HG03354 (cell line): ENCODE results near the gene PTGDS.

ENCODE experiments used
- ATAC-seq: cut with Tn5 transposase; IDR thresholded peaks from one replicate; pipeline ENCODE4 v1.9.1; 2021; ENCODE audit warnings: mild to moderate bottlenecking; ENCODE audit not compliant: unreplicated experiment, poor library complexity, severe bottlenecking

PTGDS gene

DNA sequence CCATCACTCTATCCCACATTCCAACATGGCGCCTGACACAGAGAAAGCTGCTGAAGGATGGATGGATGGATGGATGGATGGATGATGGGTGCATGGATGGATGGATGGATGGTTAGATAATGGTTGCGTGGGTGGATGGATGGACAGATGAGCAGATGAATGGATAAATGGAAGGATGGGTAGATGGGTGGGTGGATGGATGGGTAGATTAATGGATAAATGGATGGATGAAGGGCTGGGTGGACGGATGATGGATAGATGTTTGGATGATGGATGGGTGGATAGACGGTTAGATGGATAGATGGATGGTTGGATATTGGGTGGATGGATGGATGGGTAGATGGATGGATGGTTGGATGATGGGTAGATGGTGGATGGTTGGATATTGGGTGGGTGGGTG lies 20.7 kb upstream of the PTGDS start:
- no peak for ATAC-seq

DNA sequence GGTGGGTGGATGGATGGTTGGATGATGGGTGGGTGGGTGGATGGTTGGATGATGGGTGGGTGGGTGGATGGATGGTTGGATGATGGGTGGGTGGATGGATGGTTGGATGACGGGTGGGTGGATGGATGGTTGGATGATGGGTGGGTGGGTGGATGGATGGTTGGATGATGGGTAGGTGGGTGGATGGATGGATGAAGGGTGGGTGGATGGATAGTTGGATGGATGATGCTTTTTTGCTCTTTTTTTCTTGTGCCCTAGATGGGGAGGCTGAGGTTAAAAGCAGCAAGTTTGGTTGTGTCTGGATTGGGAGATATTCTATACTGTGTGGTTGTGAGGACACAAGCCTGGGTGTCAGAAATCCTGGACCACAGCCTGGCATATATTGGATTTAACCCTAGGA lies 19.8 kb upstream of the PTGDS start:
- no peak for ATAC-seq

DNA sequence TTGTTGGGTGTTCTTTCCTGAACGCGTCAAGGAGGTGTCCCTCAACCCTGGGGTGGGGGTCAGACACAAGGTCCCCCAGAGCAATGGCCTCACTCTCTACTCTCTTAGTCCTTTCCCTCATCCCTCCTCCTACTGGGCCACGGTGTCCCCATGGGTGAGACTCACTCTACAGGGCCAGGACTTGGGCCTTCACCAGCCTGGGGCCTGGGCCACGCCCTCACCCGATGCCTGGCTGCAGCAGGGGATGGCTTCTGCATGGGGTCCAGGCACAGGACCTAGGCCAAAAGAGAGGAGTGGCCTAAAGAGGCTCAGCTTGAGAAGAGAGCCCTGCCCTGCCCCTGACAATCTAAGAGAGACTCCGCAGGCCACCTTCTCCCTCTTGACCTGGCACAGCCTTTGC lies 19.4 kb upstream of the PTGDS start:
- ATAC-seq = no peak

DNA sequence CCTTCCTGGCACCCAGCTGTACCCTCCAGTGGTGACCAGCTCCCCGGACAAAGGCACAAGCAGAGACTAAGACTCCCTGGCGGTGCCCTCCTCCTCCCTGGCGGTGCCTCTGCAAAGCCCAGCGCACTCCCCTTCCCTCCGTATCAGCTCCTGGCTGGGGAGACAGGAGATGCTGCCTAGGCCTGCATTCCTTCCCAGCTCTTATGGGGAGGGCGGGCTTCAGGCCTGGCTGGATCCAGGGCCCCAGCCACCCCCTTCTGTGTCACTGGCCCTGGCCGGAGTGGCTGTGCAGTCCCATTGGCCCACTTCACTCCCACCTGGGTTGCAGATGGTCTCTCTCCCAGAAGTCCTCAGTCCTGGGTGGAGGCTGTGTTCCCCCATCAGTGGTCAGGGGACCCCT lies 18.8 kb upstream of the PTGDS start:
- no peak for ATAC-seq

DNA sequence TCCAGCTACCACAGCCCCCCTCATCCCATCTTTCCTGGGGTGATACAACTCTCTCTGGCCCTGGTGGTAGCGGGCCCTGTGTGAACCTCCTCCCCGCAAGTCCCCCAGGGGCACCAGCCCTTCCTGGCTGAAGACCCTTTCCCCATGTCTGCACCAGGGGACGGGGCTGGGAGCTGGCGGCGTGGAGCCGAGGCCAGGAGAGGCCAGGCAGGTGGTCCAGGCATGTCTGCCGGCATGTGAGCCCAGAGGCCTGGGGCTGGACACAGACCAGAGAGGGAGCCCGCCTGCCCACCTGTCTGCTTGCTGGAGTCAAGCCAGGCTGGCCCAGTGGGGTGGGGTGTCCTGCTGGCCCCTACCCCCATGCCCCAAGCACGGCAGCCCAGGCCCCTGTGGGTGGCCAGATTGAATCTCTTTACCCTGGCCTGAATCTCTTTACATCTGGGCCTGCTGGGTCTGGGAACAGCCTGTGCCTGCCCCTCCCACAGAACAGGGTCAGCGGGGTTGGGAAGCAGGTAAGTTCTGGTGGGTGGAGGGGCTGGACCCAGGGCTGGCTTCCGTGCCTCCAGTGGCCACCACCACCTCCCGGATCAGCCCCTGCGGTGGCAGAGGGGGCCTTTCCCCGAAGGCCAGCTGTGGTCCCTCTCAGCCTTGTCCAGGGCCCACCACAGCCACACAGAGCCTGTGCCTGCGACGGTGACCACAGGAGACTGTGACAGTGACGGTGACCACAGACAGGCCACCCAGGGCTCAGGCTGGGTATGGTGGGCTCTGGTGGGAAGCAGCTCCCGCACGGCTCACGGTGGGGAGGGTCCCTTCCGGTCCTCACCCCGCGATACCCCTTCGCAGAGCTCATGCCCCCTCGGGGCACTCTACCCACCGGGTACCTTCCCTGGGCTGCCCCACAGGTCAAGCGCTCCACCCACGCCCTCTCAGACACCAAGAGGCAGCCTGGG lies 18.1 kb upstream of the PTGDS start:
- no peak for ATAC-seq

DNA sequence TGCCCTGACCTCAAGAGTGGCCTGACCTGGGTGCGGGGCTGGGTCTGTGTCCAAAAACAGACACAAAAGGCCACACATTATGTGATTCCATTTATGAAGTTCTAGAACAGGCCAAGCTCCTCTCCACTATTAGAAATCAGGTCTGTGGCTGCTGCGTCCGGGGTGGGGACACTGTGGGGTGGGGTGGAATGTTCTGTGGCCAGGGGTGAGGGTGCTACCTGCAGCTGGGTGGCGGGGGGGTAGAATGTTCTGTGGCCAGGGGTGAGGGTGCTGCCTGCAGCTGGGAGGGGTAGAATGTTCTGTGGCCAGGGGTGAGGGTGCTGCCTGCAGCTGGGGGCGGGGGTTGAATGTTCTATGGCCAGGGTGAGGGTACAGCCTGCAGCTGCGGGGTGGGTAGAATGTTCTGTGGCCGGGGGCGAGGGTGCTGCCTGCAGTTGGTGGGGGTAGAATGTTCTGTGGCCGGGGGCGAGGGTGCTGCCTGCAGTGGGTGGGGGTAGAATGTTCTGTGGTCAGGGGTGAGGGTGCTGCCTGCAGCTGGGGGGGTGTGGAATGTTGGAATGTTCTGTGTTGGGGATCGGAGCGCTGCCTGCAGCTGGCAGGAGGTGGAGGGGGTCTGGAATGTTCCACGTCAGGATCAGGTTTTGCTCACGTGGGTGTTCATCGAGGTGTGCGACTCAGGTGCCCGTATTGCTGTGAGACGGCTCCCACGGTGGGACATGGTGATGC lies 16.9 kb upstream of the PTGDS start:
- ATAC-seq = no peak

DNA sequence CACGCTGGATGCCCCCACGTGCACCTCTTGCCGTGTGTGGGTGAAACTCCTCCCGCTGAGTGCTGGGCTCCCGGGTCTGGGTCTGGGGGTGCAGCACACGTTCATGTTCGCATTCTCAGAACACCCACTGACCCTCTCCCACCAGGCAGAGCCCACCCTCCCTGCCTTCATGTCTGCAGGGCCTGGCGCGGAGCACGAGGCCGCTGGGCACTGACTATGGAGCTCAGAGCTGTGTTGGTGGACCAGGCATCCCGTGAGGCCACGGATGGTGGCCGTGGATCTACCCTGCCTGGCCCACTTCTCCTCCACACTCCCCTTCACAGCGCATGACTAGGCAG lies 16.4 kb upstream of the PTGDS start:
- ATAC-seq = no peak

DNA sequence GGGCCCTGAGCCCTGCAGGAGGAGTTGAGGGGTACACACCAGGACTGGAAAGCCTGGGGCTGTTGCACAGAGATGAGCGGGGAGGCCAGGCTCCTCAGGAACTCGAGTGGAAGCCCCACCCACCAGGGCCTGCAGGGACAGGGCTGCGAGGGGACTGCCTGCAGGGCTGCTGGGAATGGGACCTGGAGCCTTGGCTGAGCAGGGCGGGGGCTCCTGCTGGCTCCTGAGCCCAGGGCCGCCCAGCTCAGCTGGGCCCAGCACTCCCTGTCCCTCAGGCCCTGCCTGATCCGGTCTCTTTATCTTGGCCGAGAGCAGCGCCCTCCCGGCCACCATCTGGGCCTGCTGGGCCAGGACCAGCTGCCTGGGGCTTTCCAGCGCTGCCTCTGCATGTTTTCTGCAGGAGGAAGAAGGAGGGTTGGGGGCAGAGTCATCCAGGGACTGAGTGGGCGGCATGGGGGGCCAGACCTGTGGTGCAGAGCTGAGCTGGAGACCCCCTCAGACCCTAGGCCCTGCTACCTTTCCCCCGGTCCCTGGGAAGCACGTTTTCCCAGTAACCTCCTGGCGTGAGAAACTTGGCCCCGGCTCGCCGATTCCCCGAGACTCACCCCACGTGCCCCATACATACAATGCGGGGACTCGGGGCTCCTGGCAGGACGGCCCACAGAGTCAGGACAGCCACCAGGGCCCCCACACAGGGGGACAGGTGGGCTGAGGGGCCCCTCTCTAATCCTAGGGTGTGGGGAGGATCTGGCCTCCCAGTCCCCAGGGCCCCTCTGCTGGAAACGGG lies 15.8 kb upstream of the PTGDS start:
- no peak for ATAC-seq

DNA sequence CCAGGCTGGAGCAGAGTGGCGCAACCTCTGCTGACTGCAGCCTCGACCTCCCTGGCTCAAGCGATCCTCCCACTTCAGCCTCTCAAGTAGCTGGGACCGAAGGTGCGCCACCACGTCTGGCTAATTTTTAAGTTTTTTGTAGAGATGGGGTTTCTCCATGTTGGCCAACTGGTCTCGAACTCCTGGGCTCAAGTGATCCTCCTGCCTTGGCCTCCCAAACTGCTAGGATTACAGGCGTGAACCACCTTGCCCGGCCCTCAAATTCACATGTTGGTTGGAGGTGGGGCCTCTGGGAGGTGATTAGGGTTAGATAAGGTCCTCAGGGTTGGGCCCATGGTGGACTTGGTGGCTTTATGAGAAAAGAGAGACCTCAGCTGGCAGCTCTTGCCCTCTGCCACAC lies 15.1 kb upstream of the PTGDS start:
- no peak for ATAC-seq

DNA sequence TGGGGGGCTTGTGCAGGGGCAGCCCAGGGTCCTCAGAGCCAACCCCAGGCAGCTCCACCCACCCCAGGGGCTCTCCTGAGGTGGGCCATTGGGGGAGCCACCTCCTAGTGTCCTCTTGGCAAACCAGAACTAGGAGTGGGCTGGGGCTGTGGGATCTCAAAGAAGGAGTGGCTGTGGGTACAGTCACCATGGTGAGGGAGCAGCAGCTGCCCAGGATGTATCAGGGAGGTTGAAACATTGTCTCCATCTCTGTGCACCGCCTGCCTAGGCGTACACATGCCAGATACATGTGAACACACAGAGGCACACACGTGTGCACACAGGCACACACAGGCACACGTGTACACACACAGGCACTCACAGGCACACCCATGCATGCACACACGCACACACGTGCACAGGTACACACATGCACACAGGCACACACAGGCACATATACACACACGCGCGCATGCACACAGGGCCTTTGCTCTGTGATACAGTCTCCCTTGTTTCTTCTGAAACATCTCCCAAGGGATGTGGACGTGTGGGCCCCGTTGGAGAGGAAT lies 14.5 kb upstream of the PTGDS start:
- no peak for ATAC-seq

DNA sequence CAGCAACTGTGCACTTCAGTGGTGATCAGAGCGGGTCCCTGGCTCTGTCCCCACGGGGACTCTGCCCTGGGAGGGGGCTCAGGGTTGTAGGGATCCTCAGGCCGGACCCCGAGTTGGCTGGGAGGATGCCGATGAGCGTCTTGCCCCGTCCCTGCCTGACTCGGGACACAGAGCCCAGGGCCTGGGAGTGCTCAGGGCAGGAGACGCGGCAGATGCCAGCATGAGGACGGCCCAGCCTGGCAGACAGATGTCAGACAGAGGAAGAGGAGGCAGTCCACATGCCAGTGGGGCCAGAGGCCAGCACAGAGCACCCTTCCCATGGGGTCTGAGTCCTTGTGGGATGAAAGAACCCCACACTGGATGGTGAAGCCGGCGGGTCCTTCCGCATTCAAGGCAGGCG lies 14.0 kb upstream of the PTGDS start:
- ATAC-seq = no peak

DNA sequence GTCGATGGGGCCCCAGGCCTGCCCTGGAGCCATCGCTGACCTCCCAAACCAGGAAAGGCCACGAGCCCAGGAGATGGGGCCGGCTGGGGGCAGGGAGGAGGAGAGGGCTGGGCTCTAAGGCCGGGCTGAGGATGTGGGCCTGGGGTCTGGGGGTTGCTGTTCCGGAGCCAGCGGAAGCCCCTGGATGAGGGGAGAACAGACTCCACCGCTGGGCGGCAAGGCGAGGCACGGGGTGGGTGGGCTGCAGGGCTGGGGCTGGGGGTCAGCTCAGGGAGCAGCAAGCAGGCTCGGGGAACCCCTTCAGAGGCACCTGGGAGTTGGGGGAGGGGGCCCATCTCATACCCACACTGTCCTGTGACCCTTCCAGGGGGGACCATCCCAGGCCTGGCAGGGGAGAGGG lies 13.6 kb upstream of the PTGDS start:
- no peak for ATAC-seq

DNA sequence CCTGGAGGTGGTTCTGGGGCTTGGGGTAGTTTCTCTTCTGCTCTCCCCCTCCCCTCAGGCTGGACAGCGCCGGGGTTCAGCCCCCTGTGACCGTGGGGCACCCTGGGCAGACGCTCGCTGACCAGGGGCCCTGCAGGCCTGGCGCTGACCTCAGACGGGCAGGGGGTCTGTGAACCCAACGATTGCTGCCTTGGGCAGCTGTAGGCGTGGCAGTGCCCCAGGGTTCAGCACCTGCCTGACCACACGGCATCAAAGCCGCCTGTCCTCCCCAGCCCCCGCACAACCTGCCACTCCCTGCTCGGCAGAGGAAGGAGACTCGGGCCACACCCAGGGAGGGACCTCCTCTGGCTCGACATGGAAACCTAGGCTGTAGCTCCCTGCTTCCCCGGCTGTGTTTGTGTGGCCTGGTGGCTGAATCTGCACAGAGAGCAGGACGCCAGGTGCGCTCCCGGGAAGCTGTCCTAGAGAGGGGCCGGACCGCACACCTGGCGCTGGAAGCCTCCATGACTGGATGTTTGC lies 13.1 kb upstream of the PTGDS start:
- no peak for ATAC-seq

DNA sequence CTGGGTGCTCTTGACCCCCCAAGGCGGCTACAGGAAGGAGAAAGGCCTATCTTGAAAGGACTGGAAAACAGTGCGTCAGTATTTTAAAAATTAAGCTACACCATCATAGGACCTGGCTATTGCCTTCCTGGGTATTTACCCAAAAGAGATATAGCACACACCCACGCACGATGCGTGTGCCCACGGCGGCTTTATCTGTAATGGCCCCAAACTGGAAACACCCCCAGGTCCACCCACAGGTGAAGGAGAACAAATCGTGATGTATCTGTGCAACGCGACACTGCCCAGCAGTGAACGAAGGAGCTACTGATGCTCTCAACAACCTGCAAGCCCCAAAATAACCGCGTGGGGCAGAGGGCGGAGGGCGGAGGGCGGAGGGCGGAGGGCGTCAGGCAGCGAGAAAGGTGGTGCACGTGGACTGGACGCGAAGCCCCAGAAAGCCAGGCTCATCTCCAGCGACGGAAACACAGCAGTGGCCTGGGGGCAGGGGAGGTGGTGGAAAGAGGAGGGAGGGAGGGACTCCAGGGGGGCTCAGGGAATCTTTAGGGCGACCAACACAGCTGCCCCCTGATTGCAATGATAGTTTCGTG lies 12.4 kb upstream of the PTGDS start:
- ATAC-seq = no peak

GRCh38 chr9:136965771-136966484 lies 11.4 kb upstream of the PTGDS start:
- ATAC-seq = no peak

- ATAC-seq = no peak
These were observed 8.8 kb upstream of the PTGDS start for GRCh38 chr9:136968333-136969127.

- no peak for ATAC-seq
These were observed 8.2 kb upstream of the PTGDS start for GRCh38 chr9:136969150-136969549.

DNA sequence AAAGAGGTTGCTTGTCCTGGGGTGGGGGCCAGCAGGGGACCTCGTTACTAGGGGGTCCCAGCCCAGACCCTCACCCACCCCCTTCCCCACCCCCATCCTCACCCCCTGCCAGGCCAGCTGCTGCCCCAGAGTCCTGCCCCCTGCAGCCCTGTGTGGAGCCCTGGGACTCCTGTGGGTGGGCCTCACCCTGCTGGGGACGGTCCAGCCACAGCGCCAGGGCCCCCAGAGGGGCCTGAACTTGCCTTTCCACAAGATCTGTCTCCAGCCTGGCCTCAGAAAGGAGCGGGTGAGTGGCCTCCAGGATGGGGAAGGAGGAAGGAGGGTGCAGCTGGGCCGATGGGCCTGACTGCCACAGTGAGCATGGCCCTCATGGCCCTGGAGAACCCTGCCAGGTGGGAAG lies 7.5 kb upstream of the PTGDS start:
- no peak for ATAC-seq
